Neural cell (in vitro differentiated cells): ENCODE measurements around the gene CAND1.

ENCODE experiments used
- EZH2 ChIP-seq: fragments of 200-600, 300-800 bp; shearing (Covaris generic), sonication (generic); IDR thresholded peaks from 2 replicates; pipeline ENCODE4 v1.6.1; 2014; ENCODE audit warnings: antibody characterized with exemption, low read length, borderline replicate concordance, mild to moderate bottlenecking; ENCODE audit not compliant: insufficient read depth, poor library complexity, severe bottlenecking
- TF ChIP-seq, protein P1 (sequence below): fragments of 450-650 bp; IDR thresholded peaks from 2 replicates; pipeline ENCODE4 v1.5.1; 2014; ENCODE audit warnings: antibody characterized with exemption, mild to moderate bottlenecking, moderate library complexity; ENCODE audit not compliant: poor library complexity, severe bottlenecking

DNA sequence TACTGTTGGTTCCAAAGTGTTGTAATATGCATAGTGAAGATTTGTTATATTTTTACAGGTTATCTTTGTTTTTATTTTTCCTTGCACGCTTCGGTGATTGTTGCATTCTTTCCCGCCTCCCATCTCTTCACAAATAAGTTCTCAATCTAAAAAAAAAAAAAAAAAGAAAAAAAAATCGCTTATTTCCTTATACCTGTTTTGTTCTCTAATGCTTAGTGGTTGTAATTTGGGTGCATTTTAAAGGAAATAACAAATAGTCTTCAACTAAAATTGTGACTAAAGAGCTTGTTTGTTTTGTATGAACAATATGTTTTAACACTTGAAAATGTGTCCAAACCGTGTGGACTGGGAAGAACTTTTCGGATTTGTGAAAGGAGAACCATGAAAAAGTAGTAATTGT lies 1.5 kb downstream of the CAND1 start:
- TF ChIP-seq, protein P1, sequence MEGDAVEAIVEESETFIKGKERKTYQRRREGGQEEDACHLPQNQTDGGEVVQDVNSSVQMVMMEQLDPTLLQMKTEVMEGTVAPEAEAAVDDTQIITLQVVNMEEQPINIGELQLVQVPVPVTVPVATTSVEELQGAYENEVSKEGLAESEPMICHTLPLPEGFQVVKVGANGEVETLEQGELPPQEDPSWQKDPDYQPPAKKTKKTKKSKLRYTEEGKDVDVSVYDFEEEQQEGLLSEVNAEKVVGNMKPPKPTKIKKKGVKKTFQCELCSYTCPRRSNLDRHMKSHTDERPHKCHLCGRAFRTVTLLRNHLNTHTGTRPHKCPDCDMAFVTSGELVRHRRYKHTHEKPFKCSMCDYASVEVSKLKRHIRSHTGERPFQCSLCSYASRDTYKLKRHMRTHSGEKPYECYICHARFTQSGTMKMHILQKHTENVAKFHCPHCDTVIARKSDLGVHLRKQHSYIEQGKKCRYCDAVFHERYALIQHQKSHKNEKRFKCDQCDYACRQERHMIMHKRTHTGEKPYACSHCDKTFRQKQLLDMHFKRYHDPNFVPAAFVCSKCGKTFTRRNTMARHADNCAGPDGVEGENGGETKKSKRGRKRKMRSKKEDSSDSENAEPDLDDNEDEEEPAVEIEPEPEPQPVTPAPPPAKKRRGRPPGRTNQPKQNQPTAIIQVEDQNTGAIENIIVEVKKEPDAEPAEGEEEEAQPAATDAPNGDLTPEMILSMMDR, result no peak
- TF ChIP-seq EZH2, result no peak
